GM19099 (cell line): ENCODE results near the gene EXOC1L.

Experiments used
- POLR2A ChIP-seq: IDR thresholded peaks from 3 replicates; pipeline ENCODE4 v1.6.1; 2011; ENCODE audit warnings: low read depth; ENCODE audit not compliant: insufficient read length; ENCODE audit errors: extremely low read depth

Gene EXOC1L

DNA sequence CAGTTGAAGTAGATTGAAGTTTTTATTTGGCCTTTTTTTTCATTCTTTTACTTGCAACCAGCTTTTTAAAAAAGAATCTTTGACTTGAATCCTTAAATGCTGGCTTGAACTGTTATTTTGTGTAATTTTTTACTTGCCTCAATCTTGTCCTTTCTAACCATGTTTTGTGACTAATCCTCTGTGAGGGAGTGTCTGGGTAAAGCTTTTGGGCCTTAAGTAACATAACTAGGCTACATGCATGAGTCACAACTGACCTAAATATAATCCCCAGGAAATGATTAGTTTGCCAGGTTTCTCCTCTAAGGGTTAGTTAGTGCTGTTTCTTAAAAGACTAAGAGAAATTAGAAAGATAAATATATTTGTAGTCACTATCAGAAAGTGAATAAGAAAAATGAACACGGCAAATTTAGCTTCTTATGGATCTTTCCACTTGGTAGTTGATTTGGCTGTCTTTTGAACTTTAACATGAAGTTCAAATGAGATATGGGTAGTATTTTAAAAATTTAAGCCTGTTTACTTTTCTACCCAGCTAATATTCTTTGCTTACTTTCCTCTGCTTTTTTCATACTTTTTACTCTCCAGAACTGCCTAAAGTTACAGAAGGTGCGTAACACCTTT lies 46.8 kb downstream of the EXOC1L start:
- no peak for TF ChIP-seq POLR2A

DNA sequence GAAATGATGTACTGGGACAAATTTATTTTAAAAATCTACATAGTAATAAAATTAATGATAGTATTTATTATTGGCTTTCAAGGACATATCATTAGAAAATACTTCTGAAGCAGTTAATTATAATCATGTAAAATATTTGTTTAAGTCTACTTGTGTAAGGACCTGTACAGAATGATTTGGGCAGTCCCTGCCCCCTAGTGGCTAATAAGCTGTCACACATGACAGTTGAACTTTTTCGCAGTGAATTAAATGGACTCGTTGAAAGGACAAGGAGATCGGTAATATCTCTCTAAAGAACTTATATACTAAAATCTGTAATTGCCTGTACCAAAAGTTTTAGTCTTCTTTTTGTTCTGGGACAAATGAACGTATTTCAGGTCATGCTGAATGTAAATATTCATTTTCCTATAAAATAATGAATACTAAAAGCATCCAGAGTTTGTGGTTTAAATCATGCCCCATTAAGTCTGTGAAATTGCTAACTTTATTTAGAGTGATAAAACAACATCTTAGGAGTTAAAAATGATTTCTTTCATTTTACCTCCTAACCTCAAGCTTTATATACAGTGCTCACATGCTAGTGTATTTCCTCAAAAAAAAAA lies 47.5 kb downstream of the EXOC1L start:
- no peak for TF ChIP-seq POLR2A

DNA sequence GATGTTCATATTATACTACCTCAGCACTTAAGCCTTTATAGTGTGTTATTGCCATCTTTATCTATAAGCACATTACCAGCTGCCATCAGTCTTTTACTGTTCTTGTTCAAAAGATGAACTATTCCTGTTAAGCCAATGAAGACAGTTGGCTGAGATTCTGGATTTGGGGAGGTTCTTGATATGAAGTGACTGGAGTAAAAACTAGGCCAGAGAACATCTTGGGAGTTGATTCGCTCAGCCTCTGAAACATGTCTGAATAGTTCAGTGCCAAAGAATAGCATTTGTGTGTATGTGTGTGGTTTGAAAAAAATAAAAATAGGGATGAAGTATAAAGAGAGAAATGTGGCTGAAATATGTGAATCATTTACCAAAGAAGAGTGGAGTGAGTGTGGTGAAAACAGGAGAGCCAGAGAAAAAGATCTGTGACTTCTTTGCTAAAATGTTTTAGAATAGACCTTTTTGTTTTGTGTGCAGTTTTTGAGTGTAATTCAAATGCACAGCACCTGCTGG lies 49.0 kb downstream of the EXOC1L start:
- TF ChIP-seq POLR2A: no peak

DNA sequence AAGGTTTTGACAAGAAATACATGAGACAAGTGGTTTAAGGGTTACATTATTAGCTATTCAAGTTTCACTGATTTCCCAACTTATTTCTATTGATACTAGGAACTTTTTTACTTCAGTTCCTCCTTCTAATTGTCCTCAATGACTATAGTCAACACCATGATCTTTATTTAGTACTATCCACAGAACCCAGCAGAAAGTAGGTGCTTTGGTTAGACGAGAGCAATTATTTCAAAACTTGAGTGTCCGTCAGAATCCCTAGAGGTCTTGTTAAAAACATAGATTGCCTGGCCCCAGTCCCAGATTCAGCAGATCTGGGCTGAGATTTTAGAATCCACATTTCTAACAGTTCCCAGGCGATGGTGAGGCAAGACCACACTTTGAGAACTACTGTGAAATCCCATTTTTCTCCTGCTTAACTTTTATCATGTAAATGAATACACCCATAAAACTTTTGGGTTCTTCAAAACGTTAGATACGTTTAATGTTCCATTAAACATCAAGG lies 51.8 kb downstream of the EXOC1L start:
- TF ChIP-seq POLR2A: no peak

DNA sequence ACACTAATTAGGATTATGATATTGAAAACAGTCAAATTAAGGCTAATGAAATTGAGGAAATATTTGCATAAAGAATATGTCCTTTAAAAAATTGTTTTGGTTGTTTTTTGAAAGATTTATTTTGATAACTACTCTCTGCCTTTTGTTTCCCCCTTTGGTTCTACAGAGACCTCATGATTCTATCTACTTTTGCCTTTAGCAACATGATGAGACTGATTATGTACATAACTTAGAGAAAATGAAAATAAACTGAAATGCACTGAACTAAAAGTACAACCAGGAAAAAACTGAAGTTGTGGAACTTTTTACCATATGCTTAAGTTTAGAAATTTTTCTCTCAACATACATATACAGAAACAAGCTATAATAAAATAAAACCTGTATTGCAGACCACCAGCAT lies 55.2 kb downstream of the EXOC1L start:
- TF ChIP-seq POLR2A: no peak

DNA sequence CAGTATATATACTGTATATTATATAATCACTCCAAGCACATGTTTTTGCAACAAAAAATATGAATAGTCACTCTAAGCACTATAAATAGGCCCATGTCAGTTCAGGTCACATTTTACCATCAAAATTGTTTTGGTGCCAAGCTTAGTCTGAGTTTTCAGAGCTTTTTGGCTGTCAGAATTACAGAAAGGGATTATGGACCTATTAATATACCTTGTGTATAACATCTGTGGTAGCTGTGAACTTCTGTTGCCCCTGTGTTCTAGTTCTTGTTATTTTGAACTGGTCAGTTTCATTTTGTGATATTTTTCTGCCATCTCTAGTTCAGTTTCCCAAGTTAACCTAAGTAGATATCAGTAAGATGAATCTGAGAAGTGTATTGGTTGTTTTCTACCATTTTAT lies 56.8 kb downstream of the EXOC1L start:
- TF ChIP-seq POLR2A: no peak

DNA sequence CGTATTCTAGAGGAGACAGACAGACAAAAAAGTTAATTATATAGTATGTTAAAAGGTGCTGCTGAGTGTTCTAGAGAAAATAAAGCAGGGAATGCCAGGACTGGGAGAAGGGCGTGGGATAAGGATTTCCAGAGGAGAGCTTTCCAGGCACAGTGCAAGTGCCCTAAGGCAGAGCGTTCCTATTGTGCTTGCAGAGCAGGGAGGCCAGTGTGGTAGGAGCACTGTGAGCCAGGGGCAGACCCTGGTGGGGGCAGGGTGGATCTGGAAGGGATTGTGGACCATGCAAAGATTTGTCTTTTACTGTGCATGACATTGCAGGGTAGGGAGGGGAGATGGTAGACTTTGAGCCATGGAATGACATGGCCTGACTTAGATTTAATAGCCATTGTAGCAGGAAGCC lies 59.6 kb downstream of the EXOC1L start:
- TF ChIP-seq POLR2A: no peak

DNA sequence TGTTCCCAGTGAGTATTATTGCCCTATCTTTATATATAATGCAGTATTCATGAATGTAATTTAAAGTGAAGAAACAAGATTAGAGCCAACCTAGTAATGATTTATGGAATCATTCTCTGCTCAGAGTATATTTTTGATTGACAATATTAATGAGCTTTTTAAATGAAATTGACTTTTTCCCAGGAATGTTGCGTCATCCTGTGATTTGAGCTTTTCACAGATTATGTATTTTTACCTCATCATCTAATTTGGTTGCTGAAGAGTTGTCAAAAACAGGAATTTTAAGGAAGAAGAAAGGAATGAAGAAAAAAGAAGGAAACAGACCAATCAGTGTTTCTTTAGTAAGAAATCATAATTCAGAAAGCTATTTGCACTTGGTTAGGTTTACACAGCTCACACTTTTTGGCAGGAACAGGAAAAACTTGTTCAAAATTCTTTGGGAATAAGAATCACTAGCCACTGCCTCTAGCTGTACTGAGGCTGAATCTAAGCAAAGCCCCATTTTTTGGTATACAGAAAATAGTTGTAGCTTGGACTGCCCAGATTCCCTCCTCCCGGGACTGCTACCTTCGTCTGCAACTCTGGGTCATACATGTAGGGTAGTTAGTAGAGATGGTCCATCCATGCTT lies 61.2 kb downstream of the EXOC1L start:
- TF ChIP-seq POLR2A: no peak

DNA sequence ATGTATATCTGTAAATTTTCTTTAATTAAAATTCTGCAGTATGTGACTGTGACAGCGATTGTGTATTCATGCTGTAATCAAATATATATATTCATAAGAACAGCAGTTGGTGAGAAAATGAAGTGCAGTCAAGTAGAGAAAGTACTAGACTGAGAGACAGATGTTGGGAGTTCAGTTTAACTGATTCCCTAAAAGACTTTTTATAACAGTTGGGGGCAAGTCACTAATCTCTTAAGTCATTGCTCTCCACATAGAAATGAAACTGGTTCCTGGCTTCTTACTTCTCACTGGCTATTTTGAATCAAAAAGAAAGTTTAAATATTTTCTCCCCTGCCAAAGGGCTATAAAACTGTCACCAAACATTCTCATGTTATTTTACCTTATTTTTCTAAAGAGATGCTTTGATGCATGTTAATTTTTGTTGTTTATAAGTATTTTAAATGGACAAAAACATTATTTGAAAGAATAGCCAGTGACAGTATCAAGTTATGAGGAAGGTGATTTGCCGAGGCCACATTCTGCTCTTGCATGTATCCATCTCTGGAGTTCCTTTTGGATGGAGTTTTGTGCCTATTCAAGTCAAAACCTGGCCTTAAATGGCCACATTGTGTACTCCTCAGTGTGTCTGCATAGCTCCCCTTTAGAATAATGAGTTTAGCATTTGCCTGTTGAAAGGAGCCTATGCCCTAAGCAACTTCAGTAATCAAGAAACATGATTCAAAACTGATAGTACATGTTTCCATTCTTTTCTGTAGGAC lies 64.7 kb downstream of the EXOC1L start:
- no peak for TF ChIP-seq POLR2A

DNA sequence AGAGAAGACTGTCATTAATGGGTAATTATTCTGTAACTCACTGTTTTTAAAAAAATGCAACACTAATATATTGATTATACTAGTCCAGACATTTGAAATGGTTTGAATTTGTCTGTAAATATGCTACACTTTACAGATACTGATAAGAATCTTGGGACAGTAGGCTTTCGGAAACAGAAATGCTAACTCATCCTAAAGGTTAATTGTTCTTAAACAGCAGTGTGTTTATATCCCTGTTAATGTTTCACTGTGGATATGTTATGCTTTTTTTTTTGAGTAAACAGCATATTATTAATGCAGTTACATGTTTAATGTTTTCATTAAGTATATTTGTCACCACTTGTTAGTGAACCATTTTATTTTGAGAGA lies 65.2 kb downstream of the EXOC1L start:
- TF ChIP-seq POLR2A: no peak
